Measurements from ENCODE around the gene AK2.

Gene AK2

DNA sequence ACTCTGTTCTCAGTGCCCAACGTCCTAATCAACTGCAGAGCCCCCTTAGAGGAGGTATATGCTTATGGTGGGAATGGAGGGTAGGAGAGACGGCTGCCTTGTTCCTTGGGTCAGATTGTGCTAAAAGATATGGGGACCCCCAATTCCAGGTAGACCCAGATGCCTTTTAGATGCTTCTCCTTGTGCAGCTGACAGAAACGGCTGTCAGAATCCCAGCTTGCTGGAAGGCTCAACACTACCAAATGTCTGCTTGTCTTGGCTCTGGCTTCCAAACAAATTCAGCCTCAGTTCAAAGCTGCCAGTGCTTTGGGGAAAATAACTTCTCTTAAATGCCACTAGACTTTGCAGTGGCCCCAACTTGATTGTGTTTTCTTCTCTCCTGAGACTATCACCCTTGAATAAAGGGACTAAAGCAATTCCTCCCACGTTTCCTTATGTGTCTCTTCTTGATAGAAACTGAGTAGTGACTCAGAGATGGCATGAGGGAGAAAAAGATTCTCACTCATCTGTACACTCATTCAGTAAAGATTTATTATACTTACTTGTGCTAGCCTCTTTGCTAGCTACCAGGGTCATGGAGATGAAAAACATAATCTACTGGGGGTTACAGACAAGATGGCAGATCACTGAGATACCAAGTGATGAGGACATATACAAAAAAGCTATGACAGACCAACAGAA lies 68.7 kb downstream of the AK2 start:
- TF ChIP-seq, protein P1, sequence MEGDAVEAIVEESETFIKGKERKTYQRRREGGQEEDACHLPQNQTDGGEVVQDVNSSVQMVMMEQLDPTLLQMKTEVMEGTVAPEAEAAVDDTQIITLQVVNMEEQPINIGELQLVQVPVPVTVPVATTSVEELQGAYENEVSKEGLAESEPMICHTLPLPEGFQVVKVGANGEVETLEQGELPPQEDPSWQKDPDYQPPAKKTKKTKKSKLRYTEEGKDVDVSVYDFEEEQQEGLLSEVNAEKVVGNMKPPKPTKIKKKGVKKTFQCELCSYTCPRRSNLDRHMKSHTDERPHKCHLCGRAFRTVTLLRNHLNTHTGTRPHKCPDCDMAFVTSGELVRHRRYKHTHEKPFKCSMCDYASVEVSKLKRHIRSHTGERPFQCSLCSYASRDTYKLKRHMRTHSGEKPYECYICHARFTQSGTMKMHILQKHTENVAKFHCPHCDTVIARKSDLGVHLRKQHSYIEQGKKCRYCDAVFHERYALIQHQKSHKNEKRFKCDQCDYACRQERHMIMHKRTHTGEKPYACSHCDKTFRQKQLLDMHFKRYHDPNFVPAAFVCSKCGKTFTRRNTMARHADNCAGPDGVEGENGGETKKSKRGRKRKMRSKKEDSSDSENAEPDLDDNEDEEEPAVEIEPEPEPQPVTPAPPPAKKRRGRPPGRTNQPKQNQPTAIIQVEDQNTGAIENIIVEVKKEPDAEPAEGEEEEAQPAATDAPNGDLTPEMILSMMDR (IDR thresholded peaks at IDR 0.05; ENCODE audit: low read depth, low read length) = no peak
- no peak for DNase-seq (ENCODE audit: low read depth, low spot score)
- no peak overlapping the region for H3K4me3 ChIP-seq (ENCODE audit: low read depth, low read length)
- in situ Hi-C loops (cut with HindIII; ENCODE audit: low sequenced_read_pairs) = no loop called here

DNA sequence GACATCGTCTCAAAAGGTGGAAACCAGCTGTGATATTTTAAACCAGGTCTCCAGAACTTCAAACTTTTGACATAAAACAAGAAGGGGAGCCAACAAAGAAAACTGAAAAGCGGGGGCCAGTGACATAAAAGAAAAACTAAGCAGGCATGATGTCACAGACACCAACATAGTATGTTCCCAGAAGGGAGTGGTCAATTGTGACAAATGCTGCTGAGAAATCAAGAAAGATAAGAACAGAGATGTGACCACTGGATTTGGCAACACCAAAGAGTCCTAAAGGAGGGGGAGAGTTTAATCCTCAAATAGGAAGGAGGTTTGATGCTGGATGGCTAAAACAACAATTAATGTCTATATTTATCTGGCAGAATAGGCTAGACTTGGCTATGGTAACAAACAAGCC lies 69.8 kb downstream of the AK2 start:
- DNase-seq (ENCODE audit: low read depth, low spot score) = no peak
- no peak overlapping the region for H3K4me3 ChIP-seq (ENCODE audit: low read depth, low read length)
- in situ Hi-C loops (cut with HindIII; ENCODE audit: low sequenced_read_pairs) = no loop called here
- TF ChIP-seq, protein P1 (IDR thresholded peaks at IDR 0.05; ENCODE audit: low read depth, low read length) = no peak

DNA sequence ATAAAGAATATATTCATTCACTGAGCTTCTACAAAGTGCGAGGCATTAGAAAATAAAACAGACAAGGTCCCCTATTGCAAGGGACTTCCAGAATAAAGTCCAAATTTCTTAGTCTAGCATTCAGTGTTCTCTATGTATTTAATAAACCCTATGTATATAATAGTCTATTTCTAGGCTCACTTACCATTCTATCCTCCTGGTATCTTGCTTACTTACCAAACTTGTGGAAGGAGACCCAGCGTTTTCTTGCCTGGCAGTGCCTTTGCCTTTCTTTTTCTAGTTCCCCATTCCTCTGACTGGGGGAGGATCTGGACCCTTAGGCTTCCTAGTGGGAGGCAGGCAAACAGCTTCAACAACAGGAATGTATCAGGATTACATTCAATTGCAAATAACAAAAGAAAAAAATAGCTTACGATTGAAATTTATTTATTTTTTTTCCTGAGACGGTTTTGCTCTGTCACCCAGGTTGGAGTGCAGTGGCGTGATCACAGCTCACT lies 71.4 kb downstream of the AK2 start:
- DNase-seq (ENCODE audit: low read depth, low spot score) = no peak
- in situ Hi-C loops (cut with HindIII; ENCODE audit: low sequenced_read_pairs) = no loop called here
- peak overlapping the region; percentile 33 for H3K4me3 ChIP-seq (ENCODE audit: low read depth, low read length)
- TF ChIP-seq, protein P1 (IDR thresholded peaks at IDR 0.05; ENCODE audit: low read depth, low read length) = no peak

DNA sequence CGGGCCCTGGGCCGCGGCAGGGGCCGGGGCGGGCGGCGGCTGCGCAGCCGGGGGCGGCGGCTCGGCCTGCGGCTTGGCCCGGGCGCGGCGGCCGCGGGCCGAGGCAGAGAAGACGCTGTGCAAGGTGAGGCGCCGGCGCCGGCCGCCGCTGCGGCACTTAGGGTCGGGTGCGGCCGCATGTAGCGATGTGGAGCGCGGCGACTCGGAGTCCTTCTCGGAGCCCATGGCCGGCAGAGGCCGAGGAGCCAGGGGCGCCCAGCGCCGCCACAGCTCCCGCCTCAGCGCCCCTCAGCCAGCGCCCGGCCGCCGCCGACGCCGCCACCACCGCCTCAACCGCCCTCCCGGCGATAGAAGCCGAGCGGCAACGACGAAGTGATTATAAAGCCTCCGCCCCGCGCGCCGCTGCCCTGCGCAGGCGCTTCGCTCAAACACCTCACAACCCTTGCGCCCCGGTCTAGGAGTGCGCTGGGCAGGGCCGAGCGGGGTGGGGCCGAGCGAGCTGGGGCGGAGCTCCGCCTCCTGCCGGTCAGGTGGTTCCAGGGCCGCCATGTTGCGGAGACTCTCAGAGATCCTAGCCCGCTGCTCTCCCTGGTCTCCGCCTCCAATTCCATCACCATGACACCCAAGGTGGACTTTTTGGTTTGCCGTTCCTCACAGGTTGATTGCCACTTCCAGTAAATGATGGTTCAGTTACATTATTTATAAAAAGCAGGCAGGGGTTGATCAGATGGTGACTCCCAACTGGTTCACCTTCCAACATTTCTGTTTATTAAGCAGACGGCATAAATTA lies 72.0 kb downstream of the AK2 start, which contains the start of gene RNF19B:
Gene RNF19B (minus strand): TSS at position 349 of the 790 bp plus-strand sequence. CDS start 124 bp downstream, at position 225.
- in situ Hi-C loops (cut with HindIII; ENCODE audit: low sequenced_read_pairs) = no loop called here
- peak; percentile 95 for DNase-seq (ENCODE audit: low read depth, low spot score)
- H3K4me3 ChIP-seq (ENCODE audit: low read depth, low read length) = peak within 1 kb of the TSS; percentile 75
- TF ChIP-seq, protein P1 (IDR thresholded peaks at IDR 0.05; ENCODE audit: low read depth, low read length) = no peak

DNA sequence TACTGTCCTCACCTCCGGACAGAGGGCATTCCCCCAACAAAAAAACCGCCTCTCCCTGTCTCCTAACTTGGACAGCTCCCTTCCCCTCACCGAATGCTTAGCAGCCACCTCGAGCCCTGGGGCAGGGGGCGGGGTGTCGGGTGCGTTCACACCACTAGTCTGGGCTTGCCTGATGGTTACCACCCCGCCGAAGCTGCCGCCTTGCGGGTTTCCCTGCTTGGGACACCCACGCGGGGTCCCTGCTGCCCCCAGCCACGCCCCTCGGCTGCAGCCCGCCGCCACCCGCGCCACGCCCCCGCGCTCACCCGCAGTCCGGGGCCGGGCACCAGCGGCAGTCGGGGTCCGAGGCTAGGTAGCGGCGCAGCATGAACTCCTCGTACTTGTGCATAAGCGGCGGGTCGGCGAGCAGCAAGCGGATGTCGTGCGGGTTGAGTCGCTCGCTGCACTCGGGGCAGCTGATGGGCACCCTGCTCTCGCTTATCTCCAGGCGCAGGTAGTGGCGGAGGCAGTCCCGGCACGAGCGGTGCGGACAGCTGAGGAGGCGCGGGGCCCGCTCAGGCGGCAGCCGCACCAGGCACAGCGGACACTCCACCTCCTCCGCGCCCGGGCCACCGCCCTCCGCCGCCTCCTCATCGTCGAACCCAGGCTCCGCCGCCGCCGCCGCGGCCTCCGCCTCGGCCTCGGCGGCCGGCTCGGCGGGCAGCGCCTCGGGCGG lies 72.8 kb downstream of the AK2 start:
- in situ Hi-C loops (cut with HindIII; ENCODE audit: low sequenced_read_pairs) = no loop called here
- DNase-seq (ENCODE audit: low read depth, low spot score) = peak; percentile 30
- H3K4me3 ChIP-seq (ENCODE audit: low read depth, low read length) = peak overlapping the region; percentile 75
- TF ChIP-seq, protein P1 (IDR thresholded peaks at IDR 0.05; ENCODE audit: low read depth, low read length) = no peak

DNA sequence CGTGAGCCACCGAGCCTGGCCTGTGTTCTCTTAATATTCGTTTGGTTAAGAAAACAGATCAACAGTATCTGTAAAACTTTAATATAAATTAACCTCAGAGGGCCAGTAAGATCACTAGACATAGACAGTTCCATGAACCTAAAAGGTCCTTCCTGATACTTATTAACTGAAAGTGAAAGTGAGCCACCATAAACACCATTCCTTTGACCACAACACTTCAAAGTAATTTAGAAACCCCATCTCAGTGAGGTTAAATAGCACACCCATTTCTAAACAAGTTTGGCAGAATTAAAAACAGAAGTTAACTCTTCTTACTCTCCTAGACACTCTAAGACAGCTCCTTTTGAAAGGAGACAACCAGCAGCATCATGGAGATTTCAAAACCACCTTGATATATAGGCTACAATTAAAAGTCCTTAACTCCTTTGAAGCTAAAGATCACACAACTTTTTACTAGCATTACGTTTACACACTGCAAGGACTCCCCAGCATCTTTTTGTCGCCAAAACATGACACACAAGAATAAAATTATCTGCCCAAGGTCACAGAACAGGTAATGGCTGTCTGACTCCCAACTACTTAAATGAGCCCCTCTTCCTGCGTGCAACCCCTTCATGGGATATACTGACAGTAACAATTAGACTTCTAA lies 74.3 kb downstream of the AK2 start:
- DNase-seq (ENCODE audit: low read depth, low spot score) = no peak
- TF ChIP-seq, protein P1 (IDR thresholded peaks at IDR 0.05; ENCODE audit: low read depth, low read length) = no peak
- peak overlapping the region; percentile 75 for H3K4me3 ChIP-seq (ENCODE audit: low read depth, low read length)
- in situ Hi-C loops (cut with HindIII; ENCODE audit: low sequenced_read_pairs) = no loop called here
